DND-41 (cell line): ENCODE measurements around the gene PGM5.
"Not testable (repeated sequence)": the region's sequence is repeated elsewhere in the genome, so short reads cannot be mapped to it uniquely, and the experiment has no call there.

Experiments used
- ATAC-seq: fragments of 200-7000 bp; cut with Tn5 transposase; 3 replicates; pipeline ENCODE4 v1.9.1; 2021; ENCODE audit warnings: low read depth; ENCODE audit not compliant: insufficient read depth
- DNase-seq: peaks from one replicate; pipeline ENCODE4 v3.0.0-alpha.2; 2020
- H2AFZ ChIP-seq: 2 replicates; pipeline ENCODE4 v1.6.0; 2012; ENCODE audit warnings: low read depth, low read length
- H3K27ac ChIP-seq: 2 replicates; pipeline ENCODE4 v1.5.1; 2012; ENCODE audit warnings: low read length, inconsistent platforms
- H3K27me3 ChIP-seq: fragments of 200-600 bp; sonication (generic); 2 replicates; pipeline ENCODE4 v1.6.0; 2012; ENCODE audit warnings: low read length, mild to moderate bottlenecking, inconsistent platforms; ENCODE audit not compliant: insufficient read depth, poor library complexity
- H3K36me3 ChIP-seq: 2 replicates; pipeline ENCODE4 v1.5.1; 2012; ENCODE audit warnings: low read length, inconsistent platforms; ENCODE audit not compliant: insufficient read depth
- H3K4me1 ChIP-seq: 2 replicates; pipeline ENCODE4 v1.5.1; 2012; ENCODE audit warnings: mild to moderate bottlenecking, low read length; ENCODE audit not compliant: insufficient read depth
- H3K4me2 ChIP-seq: 2 replicates; pipeline ENCODE4 v1.6.0; 2012; ENCODE audit warnings: mild to moderate bottlenecking, moderate library complexity, low read length, inconsistent platforms; ENCODE audit not compliant: insufficient read depth
- H3K4me3 ChIP-seq, 2 experiments: fragments of 200-600 bp in 1 of 2; shearing (Covaris generic) in 1 of 2; 2 replicates each; pipeline ENCODE4 v1.5.1; 2012 to 2016; ENCODE audit warnings: inconsistent platforms in 2 of 2, low read length in 2 of 2, mild to moderate bottlenecking in 2 of 2, low read depth in 1 of 2, moderate library complexity in 1 of 2
- H3K79me2 ChIP-seq: 2 replicates; pipeline ENCODE4 v1.6.0; 2012; ENCODE audit warnings: low read length, inconsistent platforms; ENCODE audit not compliant: insufficient read depth
- H3K9ac ChIP-seq: 2 replicates; pipeline ENCODE4 v1.6.0; 2012; ENCODE audit warnings: low read depth, mild to moderate bottlenecking, inconsistent platforms, low read length, moderate library complexity
- H3K9me3 ChIP-seq: 2 replicates; pipeline ENCODE4 v1.5.1; 2012; ENCODE audit warnings: low read length, moderate library complexity, mild to moderate bottlenecking, inconsistent platforms; ENCODE audit not compliant: insufficient read depth, severe bottlenecking
- H4K20me1 ChIP-seq: 2 replicates; pipeline ENCODE4 v1.6.0; 2012; ENCODE audit warnings: low read length; ENCODE audit not compliant: insufficient read depth

PGM5 gene

DNA sequence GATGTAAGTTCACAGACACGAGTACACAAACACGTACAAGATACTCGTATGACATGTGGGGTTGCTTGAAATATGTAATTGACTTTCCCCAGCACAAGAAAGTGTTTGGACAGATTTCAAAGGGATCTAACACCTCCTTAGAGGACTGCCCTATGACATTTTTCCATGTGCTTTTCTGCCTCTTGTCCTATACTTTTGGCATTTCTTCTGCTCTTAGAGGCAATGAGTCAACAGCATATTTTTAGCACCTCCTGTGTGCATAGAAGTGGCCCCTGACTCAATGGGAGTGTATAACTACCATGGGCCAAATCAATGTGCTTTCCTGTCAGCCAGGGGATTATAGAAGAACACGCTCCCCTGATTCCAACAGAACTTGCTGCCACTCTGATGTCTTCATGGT is 4.7 kb upstream of the PGM5 start:
- H4K20me1 ChIP-seq, H3K27ac ChIP-seq, DNase-seq, H3K79me2 ChIP-seq, H3K9me3 ChIP-seq, H3K4me2 ChIP-seq, H3K4me3 ChIP-seq, H3K27me3 ChIP-seq, ATAC-seq, H3K9ac ChIP-seq, H3K36me3 ChIP-seq, H3K4me1 ChIP-seq, H2AFZ ChIP-seq: not testable (repeated sequence)

DNA sequence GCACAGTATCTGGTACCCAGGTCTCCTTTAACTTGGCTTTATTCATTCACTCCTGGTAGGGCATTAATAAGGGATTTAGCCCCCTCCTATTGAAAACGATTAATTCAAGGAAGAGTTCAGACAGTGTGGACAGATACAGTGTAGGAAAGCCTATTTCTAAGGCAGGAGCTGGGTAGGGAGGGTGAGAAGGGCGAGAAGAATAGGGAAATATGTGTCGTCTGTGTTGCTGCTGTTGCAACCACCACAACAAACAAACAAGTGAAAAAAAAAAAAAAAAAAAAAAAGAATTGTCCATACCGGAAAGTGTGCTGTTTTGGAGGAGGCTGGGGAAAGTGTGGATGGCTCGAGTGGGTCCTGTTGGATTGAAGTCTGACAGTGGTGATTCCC is 425 bp upstream of the PGM5 start:
- not testable (repeated sequence) for ATAC-seq, H3K4me3 ChIP-seq, H3K9me3 ChIP-seq, H4K20me1 ChIP-seq, H3K27ac ChIP-seq, H3K4me2 ChIP-seq, H3K36me3 ChIP-seq, H3K27me3 ChIP-seq, H3K4me1 ChIP-seq, H2AFZ ChIP-seq, H3K9ac ChIP-seq, DNase-seq, H3K79me2 ChIP-seq

DNA sequence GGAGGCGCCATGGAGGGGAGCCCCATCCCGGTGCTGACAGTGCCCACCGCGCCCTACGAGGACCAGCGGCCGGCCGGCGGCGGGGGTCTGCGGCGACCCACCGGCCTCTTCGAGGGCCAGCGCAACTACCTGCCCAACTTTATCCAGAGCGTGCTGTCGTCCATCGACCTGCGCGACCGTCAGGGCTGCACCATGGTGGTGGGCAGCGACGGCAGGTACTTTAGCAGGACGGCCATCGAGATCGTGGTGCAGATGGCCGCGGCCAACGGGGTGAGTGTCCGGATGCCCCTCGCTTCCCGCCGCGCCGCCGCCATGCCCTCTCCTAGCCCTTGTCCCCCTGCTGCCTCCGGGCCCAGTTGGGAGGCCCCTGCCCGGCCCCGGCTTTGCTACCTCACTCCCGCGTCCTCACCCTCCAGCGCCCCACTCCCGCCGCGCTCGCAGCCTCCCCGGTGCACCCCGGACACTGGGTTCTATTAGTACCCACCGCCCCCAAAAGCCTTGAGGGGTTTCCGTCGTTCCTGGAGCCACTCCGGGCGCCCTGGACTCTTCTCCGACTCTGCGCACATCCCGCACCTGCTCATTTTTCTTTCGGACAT is 806 bp downstream of the PGM5 start:
- not testable (repeated sequence) for H3K27ac ChIP-seq, H3K4me3 ChIP-seq, H3K9ac ChIP-seq, H3K79me2 ChIP-seq, ATAC-seq, H3K4me2 ChIP-seq, H3K27me3 ChIP-seq, H4K20me1 ChIP-seq, H3K4me1 ChIP-seq, H3K36me3 ChIP-seq, H2AFZ ChIP-seq, DNase-seq, H3K9me3 ChIP-seq

DNA sequence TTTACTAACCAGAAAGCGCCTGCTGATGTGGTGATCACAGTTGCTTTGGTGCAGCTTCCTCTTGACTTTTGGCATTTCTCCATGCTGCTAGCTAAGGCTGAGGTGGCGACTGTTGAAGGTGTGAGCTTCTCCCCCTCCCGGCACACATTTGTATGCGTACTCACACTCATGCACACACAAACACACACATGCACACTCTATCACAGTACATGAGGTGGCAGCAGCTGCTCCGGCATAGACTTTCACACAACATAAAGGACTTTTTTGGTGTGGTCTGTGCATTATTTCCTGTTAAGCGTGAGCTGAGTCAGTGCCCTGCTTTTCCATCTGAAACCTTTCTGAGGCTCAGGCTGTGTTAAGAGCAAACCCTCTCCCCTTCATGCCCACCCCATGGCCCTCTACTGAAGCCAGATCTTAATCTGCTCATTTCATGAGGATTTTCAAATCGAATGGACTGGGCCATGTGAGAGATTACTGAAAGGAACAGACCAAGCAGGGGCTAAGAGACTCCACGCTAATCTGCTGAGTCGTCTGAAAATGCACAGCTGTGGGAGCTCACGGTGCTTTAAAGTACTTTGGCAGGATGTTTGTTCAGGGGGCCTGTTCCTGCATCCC is 10.6 kb downstream of the PGM5 start:
- not testable (repeated sequence) for H3K9me3 ChIP-seq, H3K4me3 ChIP-seq, H3K27me3 ChIP-seq, H3K9ac ChIP-seq, H3K79me2 ChIP-seq, H3K4me2 ChIP-seq, H3K4me1 ChIP-seq, H3K36me3 ChIP-seq, H4K20me1 ChIP-seq, H3K27ac ChIP-seq, H2AFZ ChIP-seq
- peak; percentile 89 for ATAC-seq
- peak; percentile 37 for DNase-seq

DNA sequence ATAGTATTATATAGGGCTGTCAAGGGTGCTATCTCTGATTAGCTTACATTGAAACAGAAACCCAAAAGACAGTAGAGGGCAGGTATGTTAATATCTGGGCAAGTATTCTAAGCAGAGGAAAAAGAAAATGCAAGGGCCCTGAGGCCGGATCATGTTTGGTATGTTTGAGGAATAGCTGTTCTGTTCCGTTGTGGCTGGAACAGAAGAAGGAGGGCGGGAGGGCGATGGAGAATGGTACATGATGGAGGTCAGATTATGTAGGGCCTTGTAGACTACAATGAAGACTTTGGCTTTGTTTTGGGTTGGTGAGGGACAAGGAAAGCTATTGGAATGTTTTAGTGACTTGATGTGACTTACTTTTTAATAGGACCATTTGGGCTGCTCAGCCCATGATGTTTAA is 19.4 kb downstream of the PGM5 start:
- H2AFZ ChIP-seq, H3K79me2 ChIP-seq, H3K36me3 ChIP-seq, H3K4me3 ChIP-seq, H3K9me3 ChIP-seq, H3K4me1 ChIP-seq, DNase-seq, H3K27ac ChIP-seq, H4K20me1 ChIP-seq, H3K9ac ChIP-seq, H3K27me3 ChIP-seq, H3K4me2 ChIP-seq, ATAC-seq: not testable (repeated sequence)

DNA sequence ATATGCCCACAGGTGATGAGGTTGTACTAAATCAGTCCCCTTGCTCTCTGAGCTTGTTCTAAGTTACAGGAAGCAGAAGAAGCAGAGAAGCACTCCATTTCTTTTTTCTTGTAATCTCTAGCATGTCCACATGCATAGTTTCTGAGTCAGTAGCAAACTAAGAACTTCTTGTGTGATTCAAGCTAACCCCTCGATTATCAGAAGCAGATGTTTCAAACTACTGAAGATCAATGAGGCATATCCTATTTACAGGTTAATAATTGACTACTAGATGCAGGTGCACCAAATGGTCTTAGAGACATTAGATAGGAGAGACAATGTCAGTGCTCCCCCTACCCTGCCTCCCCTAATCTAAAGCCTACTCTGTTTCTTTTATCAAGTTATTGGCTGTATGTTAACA is 21.3 kb downstream of the PGM5 start:
- H3K4me3 ChIP-seq, H3K9ac ChIP-seq, H3K4me1 ChIP-seq, DNase-seq, H3K79me2 ChIP-seq, H4K20me1 ChIP-seq, H3K27ac ChIP-seq, H3K9me3 ChIP-seq, H3K27me3 ChIP-seq, H3K4me2 ChIP-seq, H3K36me3 ChIP-seq, ATAC-seq, H2AFZ ChIP-seq: not testable (repeated sequence)

DNA sequence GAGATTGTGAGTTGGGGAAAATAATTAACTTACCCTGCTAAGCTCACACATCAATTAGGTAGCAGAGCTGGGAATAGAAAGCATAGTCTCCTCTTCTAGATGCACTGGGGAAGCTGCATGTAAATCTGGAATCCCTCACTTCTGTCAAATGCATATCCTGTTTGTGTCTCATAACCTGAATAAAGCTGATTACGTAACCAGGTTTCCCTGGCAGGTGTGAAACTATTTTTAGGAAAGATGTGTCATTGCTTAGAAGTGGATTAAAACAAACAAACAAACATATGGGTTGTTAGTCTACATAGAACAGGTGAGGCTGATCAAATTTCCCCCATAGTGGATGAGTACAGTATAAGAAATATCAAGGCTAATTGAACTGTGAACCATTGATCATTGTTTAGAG is 27.5 kb downstream of the PGM5 start:
- not testable (repeated sequence) for H3K9ac ChIP-seq, DNase-seq, H3K79me2 ChIP-seq, H3K9me3 ChIP-seq, H3K27me3 ChIP-seq, H2AFZ ChIP-seq, H4K20me1 ChIP-seq, ATAC-seq, H3K27ac ChIP-seq, H3K4me1 ChIP-seq, H3K4me2 ChIP-seq, H3K4me3 ChIP-seq, H3K36me3 ChIP-seq

DNA sequence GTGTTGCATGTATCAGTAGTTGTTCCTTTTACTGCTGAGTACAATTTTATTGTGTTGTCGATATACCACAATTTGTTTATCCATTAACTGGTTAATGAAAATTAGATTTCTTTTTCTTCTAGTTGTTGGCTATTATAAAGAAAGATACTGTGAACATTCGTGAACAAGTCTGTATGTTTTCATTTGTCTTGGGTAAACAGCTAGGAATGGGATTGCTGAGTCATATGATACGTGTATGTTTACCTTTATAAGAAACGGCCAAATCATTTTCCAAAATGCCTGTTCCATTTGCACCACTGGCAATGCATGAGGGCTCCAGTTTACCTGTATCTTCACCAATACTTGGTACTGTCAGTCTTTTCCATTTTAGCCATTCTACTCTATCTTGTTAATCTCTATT is 33.1 kb downstream of the PGM5 start:
- not testable (repeated sequence) for ATAC-seq, H3K4me3 ChIP-seq, H3K9me3 ChIP-seq, H3K4me2 ChIP-seq, H3K27me3 ChIP-seq, H3K27ac ChIP-seq, H3K9ac ChIP-seq, H4K20me1 ChIP-seq, H2AFZ ChIP-seq, DNase-seq, H3K79me2 ChIP-seq, H3K4me1 ChIP-seq, H3K36me3 ChIP-seq
